ENCODE data around the gene RIMS3. TPM values are rescaled to one million over a fixed set of nuclear protein-coding genes. Genes with fewer than 3 reads are reported as not detected.

The RIMS3 gene
- total and polyA plus RNA-seq, 2 donors from 2014 or later: 1.6 to 6.2 TPM

DNA sequence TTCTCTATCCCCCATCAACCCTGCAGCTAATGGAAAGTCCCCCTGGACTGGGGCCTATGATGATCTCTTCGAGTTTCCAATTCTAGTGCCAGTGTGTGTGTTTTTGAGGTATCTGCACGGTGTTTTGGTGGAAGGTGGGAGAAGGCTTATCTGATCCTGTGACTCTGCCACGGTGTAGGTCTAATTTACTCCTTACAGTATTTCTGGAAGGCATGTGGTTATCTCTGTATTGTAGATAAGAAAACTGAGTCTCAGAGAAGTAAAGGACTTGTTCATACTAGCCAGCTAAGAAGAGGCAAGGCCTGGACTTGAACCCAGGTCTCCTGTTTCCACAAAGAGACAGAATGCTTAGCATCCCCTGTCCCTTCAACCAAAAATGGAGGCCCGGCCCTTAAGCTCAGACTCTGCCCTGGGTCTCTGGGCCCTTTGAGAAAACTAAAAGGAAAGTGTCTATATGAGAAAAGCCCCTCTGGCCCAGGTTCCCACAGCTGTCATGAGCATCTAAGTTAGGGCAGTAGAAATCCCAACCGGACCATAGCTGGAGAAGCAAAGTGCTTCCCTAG is 20.3 kb downstream of the RIMS3 start:
- Histone ChIP-seq H3K27me3 (ENCODE audit: control insufficient read depth, insufficient read depth, low read length) (no peaks in the 10 kb centered on the region), H3K9me3 (ENCODE audit: control insufficient read depth in 2 of 3, insufficient read depth in 1 of 3, low read length in 3 of 3) (no peaks in the 10 kb centered on the region), H3K9ac (ENCODE audit: low read length in 3 of 3) (no peak overlapping the region), H3K36me3 (ENCODE audit: control insufficient read depth in 2 of 3, insufficient read depth in 3 of 3, low read length in 3 of 3) (no peaks in the 10 kb centered on the region), H3K27ac (ENCODE audit: low read depth in 2 of 2, low read length in 2 of 2) (no peak overlapping the region), H3K4me3 (ENCODE audit: low read length in 3 of 3) (no peak overlapping the region), H3K4me1 (ENCODE audit: control insufficient read depth in 2 of 3, insufficient read depth in 2 of 3, low read depth in 1 of 3, low read length in 3 of 3) (peaks cover 0 to 5% (median 0%) of the 10 kb centered on the region in 3 donors)
- TF ChIP-seq, protein P1, sequence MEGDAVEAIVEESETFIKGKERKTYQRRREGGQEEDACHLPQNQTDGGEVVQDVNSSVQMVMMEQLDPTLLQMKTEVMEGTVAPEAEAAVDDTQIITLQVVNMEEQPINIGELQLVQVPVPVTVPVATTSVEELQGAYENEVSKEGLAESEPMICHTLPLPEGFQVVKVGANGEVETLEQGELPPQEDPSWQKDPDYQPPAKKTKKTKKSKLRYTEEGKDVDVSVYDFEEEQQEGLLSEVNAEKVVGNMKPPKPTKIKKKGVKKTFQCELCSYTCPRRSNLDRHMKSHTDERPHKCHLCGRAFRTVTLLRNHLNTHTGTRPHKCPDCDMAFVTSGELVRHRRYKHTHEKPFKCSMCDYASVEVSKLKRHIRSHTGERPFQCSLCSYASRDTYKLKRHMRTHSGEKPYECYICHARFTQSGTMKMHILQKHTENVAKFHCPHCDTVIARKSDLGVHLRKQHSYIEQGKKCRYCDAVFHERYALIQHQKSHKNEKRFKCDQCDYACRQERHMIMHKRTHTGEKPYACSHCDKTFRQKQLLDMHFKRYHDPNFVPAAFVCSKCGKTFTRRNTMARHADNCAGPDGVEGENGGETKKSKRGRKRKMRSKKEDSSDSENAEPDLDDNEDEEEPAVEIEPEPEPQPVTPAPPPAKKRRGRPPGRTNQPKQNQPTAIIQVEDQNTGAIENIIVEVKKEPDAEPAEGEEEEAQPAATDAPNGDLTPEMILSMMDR (IDR thresholded peaks at IDR 0.05; ENCODE audit: borderline replicate concordance, extremely low read depth, insufficient read depth): no peak
- DNase-seq: no peak
- no peak for FAIRE-seq
- intact Hi-C loops (cut with DNase I): no loop called here

- intact Hi-C loops (cut with DNase I): no loop called here
Observed at GRCh38 chr1:40641601-40642242, 23.8 kb downstream of the RIMS3 start.

GRCh38 chr1:40640314-40641076 is 25.0 kb downstream of the RIMS3 start:
- H3K9me3 ChIP-seq (ENCODE audit: control insufficient read depth in 2 of 3, insufficient read depth in 1 of 3, low read length in 3 of 3): no peaks in the 10 kb centered on the region
- H3K9ac ChIP-seq (ENCODE audit: low read length in 3 of 3): no peak overlapping the region
- no peak for DNase-seq
- no peak overlapping the region for H3K27ac ChIP-seq (ENCODE audit: low read depth in 2 of 2, low read length in 2 of 2)
- no peaks in the 10 kb centered on the region for H3K27me3 ChIP-seq (ENCODE audit: control insufficient read depth, insufficient read depth, low read length)
- TF ChIP-seq, protein P1 (IDR thresholded peaks at IDR 0.05; ENCODE audit: borderline replicate concordance, extremely low read depth, insufficient read depth): no peak
- no peak overlapping the region for H3K4me3 ChIP-seq (ENCODE audit: low read length in 3 of 3)
- FAIRE-seq: no peak
- intact Hi-C loops (cut with DNase I): no loop called here
- peaks cover 0 to 5% (median 0%) of the 10 kb centered on the region in 3 donors for H3K4me1 ChIP-seq (ENCODE audit: control insufficient read depth in 2 of 3, insufficient read depth in 2 of 3, low read depth in 1 of 3, low read length in 3 of 3)
- no peaks in the 10 kb centered on the region for H3K36me3 ChIP-seq (ENCODE audit: control insufficient read depth in 2 of 3, insufficient read depth in 3 of 3, low read length in 3 of 3)

More at GRCh38 chr1:40641601-40642242, 23.8 kb downstream of the RIMS3 start:
- FAIRE-seq (no peak), DNase-seq (peak in 1 of 5 donors; percentile 35)
- Histone ChIP-seq H3K27ac (ENCODE audit: low read depth in 2 of 2, low read length in 2 of 2) (no peak overlapping the region), H3K4me3 (ENCODE audit: low read length in 3 of 3) (no peak overlapping the region), H3K36me3 (ENCODE audit: control insufficient read depth in 2 of 3, insufficient read depth in 3 of 3, low read length in 3 of 3) (no peaks in the 10 kb centered on the region), H3K4me1 (ENCODE audit: control insufficient read depth in 2 of 3, insufficient read depth in 2 of 3, low read depth in 1 of 3, low read length in 3 of 3) (peaks cover 0 to 5% (median 0%) of the 10 kb centered on the region in 3 donors), H3K9me3 (ENCODE audit: control insufficient read depth in 2 of 3, insufficient read depth in 1 of 3, low read length in 3 of 3) (no peaks in the 10 kb centered on the region), H3K9ac (ENCODE audit: low read length in 3 of 3) (no peak overlapping the region), H3K27me3 (ENCODE audit: control insufficient read depth, insufficient read depth, low read length) (no peaks in the 10 kb centered on the region)
- TF ChIP-seq, protein P1 (IDR thresholded peaks at IDR 0.05; ENCODE audit: borderline replicate concordance, extremely low read depth, insufficient read depth): no peak
